ENCODE results near the gene UMODL1.
A peak's percentile ranks its signal among the peaks of the same experiment; 100 is the strongest.

The UMODL1 gene

GRCh38 chr21:42122808-42123207 lies 51.7 kb downstream of the UMODL1 start:
- no peak overlapping the region for H3K4me3 ChIP-seq (ENCODE audit: low read depth, low read length)
- no peak for DNase-seq (ENCODE audit: low read depth)
- TF ChIP-seq CTCF (conservative IDR thresholded peaks at IDR 0.05; ENCODE audit: low read depth, low read length) = no peak

- no peak for TF ChIP-seq CTCF (conservative IDR thresholded peaks at IDR 0.05; ENCODE audit: low read depth, low read length)
- no peak for DNase-seq (ENCODE audit: low read depth)
- no peak overlapping the region for H3K4me3 ChIP-seq (ENCODE audit: low read depth, low read length)
Measured at GRCh38 chr21:42123219-42123908, 52.2 kb downstream of the UMODL1 start.

GRCh38 chr21:42124081-42124480 lies 53.0 kb downstream of the UMODL1 start:
- no peak for DNase-seq (ENCODE audit: low read depth)
- no peak for TF ChIP-seq CTCF (conservative IDR thresholded peaks at IDR 0.05; ENCODE audit: low read depth, low read length)
- no peak overlapping the region for H3K4me3 ChIP-seq (ENCODE audit: low read depth, low read length)

GRCh38 chr21:42124826-42125570 lies 53.9 kb downstream of the UMODL1 start:
- no peak overlapping the region for H3K4me3 ChIP-seq (ENCODE audit: low read depth, low read length)
- TF ChIP-seq CTCF (conservative IDR thresholded peaks at IDR 0.05; ENCODE audit: low read depth, low read length) = no peak
- DNase-seq (ENCODE audit: low read depth) = no peak

GRCh38 chr21:42125571-42126544 lies 54.7 kb downstream of the UMODL1 start:
- TF ChIP-seq CTCF (conservative IDR thresholded peaks at IDR 0.05; ENCODE audit: low read depth, low read length) = peak; percentile 34
- H3K4me3 ChIP-seq (ENCODE audit: low read depth, low read length) = no peak overlapping the region
- DNase-seq (ENCODE audit: low read depth) = peak; percentile 56

GRCh38 chr21:42127164-42128150 lies 56.3 kb downstream of the UMODL1 start:
- no peak overlapping the region for H3K4me3 ChIP-seq (ENCODE audit: low read depth, low read length)
- TF ChIP-seq CTCF (conservative IDR thresholded peaks at IDR 0.05; ENCODE audit: low read depth, low read length) = no peak
- no peak for DNase-seq (ENCODE audit: low read depth)
